GM12892 (cell line): Measurements from ENCODE around the gene PSMB5. TPM values are rescaled to one million over a fixed set of nuclear protein-coding genes. Genes with fewer than 3 reads are reported as not detected.

Experiments
- DNase-seq: peaks from one replicate; pipeline ENCODE4 v3.0.0; 2011; ENCODE audit not compliant: insufficient read length
- FAIRE-seq: peaks from 2 replicates; lab custom pipeline; 2011; peaks lifted over from hg19 to GRCh38; lab: Jason Lieb, UNC
- POLR2A ChIP-seq: IDR thresholded peaks from 2 replicates; pipeline ENCODE4 v1.6.1; 2011; ENCODE audit warnings: low read depth, low read length, control low read depth
- POLR2AphosphoS5 ChIP-seq: IDR thresholded peaks from 2 replicates; pipeline ENCODE4 v1.6.1; 2011; ENCODE audit warnings: low read depth, low read length, control low read depth
- TAF1 ChIP-seq: IDR thresholded peaks from 2 replicates; pipeline ENCODE4 v1.6.1; 2011; ENCODE audit warnings: low read depth, mild to moderate bottlenecking, control low read depth, low read length, borderline replicate concordance
- polyA plus RNA-seq: library from polyadenylated mRNA; unstranded; fragments of >200 nt; gene quantifications from one replicate; pipeline ENCODE4 v1.2.1, GENCODE V29; 2012; ENCODE audit warnings: missing spikeins, inconsistent platforms; ENCODE audit not compliant: missing spikeins

PSMB5 gene
- polyA plus RNA-seq = 84.0 TPM

GRCh38 chr14:23034498-23035302 is at the start of gene PSMB5:
PSMB5 (minus strand) TSS chr14:23034900; CDS start chr14:23034881, 19 bp downstream.
- peak; percentile 78; the same call in 1 of the 2 replicates for TF ChIP-seq POLR2AphosphoS5
- peak; percentile 79 for TF ChIP-seq POLR2A
- TF ChIP-seq TAF1 = peak; percentile 76; the same call in 1 of the 2 replicates
- FAIRE-seq = peak; percentile 92
- DNase-seq = peak; percentile 89

- DNase-seq = no peak
- no peak for FAIRE-seq
- TF ChIP-seq TAF1 (no peak), POLR2AphosphoS5 (no peak), POLR2A (no peak)
Measured at GRCh38 chr14:23080474-23080873, 45.8 kb upstream of the PSMB5 start.

GRCh38 chr14:23079716-23080115 is 45.0 kb upstream of the PSMB5 start:
- DNase-seq (no peak), FAIRE-seq (no peak)
- no peak for TF ChIP-seq POLR2AphosphoS5
- no peak for TF ChIP-seq POLR2A
- TF ChIP-seq TAF1 = no peak

- no peak for FAIRE-seq
- no peak for DNase-seq
Measured at GRCh38 chr14:23078692-23079116, 44.0 kb upstream of the PSMB5 start.

GRCh38 chr14:23077962-23078361 is 43.3 kb upstream of the PSMB5 start:
- DNase-seq = no peak
- TF ChIP-seq TAF1 = no peak
- no peak for TF ChIP-seq POLR2AphosphoS5
- no peak for TF ChIP-seq POLR2A
- FAIRE-seq = no peak

More at GRCh38 chr14:23078692-23079116, 44.0 kb upstream of the PSMB5 start:
- no peak for TF ChIP-seq POLR2AphosphoS5
- no peak for TF ChIP-seq POLR2A

- FAIRE-seq (no peak), DNase-seq (no peak)
- no peak for TF ChIP-seq POLR2AphosphoS5
- no peak for TF ChIP-seq POLR2A
- no peak for TF ChIP-seq TAF1
Measured at GRCh38 chr14:23076785-23077408, 42.2 kb upstream of the PSMB5 start.

GRCh38 chr14:23074906-23075305 is 40.2 kb upstream of the PSMB5 start:
- no peak for DNase-seq
- no peak for FAIRE-seq
- no peak for TF ChIP-seq TAF1
- TF ChIP-seq POLR2AphosphoS5 = no peak
- no peak for TF ChIP-seq POLR2A

- no peak for FAIRE-seq
Measured at GRCh38 chr14:23071921-23072539, 37.3 kb upstream of the PSMB5 start.

GRCh38 chr14:23071244-23071920 is 36.7 kb upstream of the PSMB5 start:
- peak; percentile 92 for TF ChIP-seq POLR2A
- TF ChIP-seq TAF1 = peak; percentile 92
- peak; percentile 95 for TF ChIP-seq POLR2AphosphoS5
- FAIRE-seq = peak; percentile 78
- peak; percentile 86 for DNase-seq

More at GRCh38 chr14:23071921-23072539, 37.3 kb upstream of the PSMB5 start:
- TF ChIP-seq POLR2A (no peak), POLR2AphosphoS5 (no peak), TAF1 (no peak)
- DNase-seq = no peak

GRCh38 chr14:23070262-23071129 is 35.8 kb upstream of the PSMB5 start:
- no peak for DNase-seq
- no peak for TF ChIP-seq TAF1
- no peak for TF ChIP-seq POLR2AphosphoS5
- TF ChIP-seq POLR2A = no peak
- no peak for FAIRE-seq

- DNase-seq (no peak), FAIRE-seq (no peak)
- TF ChIP-seq TAF1 = no peak
- no peak for TF ChIP-seq POLR2AphosphoS5
- TF ChIP-seq POLR2A = no peak
Measured at GRCh38 chr14:23069413-23069806, 34.7 kb upstream of the PSMB5 start.
